Stimulated activated CD4-positive, alpha-beta T cell treated with anti-CD3 and anti-CD28 coated beads, Interleukin-2, amount 100 ng/mL, for 4 hours (primary cell): Measurements from ENCODE around the gene PTEN.

Experiments used
- DNase-seq: peaks from one replicate; pipeline ENCODE4 v3.0.0-alpha.2; 2020; ENCODE audit warnings: low read depth

Gene PTEN

DNA sequence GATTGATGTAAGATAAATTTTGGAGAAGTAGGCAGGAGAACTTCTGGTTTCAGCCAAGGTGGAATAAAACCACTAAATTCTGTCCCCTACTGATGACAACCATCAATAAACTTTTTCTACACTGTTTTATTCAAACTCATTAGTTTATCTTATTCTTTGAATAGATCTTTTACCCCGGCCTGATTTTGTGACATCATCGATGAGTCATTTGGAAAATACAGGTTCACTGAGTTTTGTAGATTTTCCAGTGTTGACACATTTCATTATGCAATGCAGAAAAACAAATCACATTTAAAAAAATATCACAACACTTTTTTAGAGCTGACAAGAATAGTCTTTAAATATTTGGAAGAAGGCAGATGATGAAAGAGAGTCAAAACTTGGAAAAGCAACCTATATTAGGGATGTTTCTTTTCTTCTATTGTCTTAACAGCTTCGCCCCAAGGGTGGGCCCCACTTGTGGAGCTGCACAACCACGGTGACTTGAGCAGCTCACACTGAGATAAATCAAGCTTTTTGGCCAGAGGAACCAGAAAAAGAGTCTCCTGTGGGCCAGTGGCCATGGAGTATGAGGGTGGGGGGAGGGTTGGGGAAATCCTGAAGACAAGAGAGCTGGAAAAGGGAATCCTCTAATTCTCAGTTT lies 112.8 kb downstream of the PTEN start:
- DNase-seq: peak; percentile 15

DNA sequence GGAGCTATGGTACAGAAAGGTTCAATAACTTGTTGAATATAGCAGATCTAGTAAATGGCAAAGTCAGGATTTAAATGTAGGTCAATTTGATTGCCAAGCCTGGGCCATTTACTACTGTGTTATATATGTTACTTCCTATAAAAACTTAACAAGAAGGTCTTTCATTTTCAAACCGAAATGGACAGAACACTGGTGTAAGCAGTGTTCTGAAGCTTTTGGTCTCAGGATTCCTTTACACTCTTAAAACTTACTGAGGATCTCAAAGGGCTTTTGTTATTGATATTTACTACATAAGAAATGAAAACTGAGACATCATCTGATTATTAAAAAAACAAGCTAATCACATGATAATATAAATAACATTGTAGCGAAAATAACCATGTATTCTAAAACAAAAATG lies 114.7 kb downstream of the PTEN start:
- no peak for DNase-seq

DNA sequence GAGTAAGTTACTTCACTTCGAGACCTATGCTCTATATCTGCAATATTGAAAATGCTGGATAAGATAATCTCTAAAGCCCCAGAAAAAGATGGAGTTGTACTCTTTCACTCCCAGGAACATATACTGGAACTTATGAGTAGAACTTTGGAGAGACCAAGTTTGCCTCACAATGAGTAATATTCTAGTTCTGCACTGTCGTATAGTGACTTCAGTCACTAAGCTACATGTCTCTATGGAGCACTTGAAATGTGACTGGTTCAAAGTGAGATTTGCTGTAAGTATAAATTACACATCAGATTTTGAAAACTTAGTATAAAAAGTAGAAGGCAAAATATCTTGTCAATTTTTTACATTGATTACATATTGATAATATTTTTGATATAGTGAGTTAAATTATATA lies 116.4 kb downstream of the PTEN start:
- DNase-seq: no peak

DNA sequence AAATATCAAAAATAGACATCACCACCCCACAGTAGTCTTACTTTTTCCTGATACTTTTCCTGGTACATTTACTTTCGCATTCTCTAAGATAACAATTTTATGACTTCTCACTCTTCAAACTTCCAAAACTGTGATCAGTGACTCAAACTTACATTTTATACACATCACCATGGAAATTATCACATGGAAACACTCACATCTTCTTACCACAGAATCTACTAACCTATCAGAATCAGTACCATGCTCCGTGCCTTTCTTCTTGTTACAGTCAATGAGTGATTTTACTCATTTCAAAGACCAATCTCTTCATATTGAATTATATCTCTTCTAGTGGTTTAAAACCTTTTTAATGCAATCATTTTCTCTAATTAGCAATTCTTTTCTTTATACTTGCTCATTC lies 120.3 kb downstream of the PTEN start:
- DNase-seq: no peak

DNA sequence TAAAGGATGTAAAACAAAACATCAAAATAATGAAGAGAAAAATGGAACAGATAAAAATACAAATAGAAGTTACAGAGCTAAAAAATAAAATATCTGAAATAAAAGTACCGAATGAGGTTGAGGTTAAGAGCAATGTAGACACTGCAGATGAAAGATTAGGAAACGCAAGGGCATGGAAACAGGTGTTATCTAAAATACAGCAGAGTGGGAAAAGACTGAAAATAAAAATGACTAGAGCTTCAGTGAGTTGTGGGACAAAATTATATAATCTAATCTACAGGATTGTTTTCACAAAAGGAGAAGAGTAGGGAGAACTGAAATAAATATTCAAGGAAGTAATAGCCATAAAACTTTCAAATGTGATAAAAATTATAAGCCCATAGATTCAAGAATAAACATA lies 123.8 kb downstream of the PTEN start:
- DNase-seq: no peak

DNA sequence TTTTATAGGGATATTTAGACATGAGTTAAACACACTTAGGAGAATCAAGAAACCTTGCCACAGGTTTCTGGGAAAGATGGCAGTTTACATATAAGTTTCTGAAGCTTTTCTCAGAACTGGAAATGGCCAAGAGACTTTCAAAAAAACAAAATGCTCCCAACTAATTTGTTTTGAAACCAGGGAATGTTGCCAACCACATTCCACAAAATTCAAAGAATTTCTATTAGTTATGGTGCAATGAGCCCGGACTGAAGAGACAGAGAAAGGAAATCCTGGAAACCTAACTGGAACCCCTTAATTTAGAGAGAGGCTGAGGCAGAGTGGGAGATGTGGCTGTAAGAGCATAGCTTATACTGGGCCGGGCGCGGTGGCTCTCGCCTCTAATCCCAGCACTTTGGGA lies 128.5 kb downstream of the PTEN start:
- no peak for DNase-seq

DNA sequence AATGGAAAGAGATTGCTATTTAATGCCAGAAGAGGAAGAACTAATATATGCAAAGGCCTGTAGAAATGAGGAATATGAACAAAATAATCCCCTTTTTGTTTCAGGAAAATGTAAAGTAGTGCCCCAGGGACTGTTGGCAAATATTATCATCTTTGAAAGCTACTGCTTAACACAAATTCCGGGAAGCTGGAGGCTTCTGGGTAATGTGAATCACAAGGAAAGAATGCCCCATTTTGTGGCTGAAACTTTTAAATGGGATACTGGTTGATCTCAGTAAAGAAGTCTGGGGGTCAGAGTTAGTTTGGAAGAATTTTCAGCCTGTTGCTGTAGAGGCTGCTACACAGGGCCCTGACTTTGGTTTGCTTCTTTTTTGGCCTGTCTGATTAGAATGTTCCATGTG lies 141.0 kb downstream of the PTEN start:
- DNase-seq: no peak

DNA sequence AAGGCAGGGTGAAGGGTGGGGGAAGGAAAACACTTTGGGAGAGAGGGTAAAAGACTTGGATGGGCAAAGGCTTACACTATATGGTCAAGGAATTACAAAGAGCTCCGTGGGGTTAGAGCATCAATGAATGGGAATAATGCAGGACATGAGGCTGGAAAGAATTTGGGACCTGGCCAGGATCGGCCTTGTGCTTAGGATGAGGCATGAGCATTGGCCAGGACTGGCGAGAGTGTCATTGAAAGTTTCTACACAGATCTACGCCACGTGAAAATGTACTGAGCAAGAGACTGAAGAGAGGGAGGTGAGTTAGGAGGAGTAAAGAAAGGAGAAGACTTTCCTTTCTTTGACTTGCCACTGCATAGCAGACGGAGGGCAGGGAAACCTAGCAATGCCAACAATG lies 142.8 kb downstream of the PTEN start:
- no peak for DNase-seq

DNA sequence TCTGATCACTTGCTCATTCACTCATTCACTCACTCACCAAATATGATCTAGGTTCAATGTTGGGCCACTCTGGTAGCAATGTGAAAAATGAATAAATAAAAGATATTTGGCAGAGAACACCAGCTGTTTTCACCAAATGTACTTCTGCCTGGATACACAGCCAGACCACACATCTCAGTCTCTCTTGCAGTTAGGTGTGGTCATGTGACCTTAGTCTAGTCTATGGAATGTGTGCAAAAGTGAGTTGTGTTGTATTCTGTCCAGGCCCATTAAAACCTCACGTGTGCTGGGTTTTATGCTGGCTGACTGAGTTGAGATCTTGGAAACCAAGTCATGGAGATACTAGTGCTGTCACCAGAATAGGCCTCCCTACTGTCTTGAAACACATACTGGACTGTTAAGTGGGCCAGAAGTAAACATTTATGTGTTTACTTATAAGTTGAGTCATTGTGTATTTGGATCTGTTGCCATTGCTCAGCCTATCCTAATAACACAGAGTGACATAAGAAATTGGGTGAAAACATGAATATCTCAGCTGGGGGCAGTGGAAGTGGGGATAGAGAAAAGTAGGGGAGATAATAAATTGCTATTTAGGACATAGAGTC lies 145.5 kb downstream of the PTEN start:
- DNase-seq: no peak

DNA sequence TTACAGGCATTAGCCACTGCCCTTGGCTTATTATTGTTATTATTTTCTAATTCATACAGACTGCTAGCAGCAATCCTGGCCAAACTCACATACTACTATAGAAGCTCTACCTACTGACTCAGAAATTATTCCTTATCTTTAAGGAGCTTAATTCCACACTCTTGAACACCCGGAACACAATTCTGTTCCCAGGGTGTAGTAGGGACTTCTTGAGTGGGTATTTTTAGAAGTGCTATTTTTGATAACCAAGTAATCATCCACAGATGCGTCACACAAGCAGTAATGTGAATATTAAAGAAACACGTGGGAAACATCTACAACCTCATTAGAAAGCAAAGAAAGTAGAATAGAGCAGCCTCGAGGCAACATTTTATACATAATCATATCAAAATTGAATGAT lies 149.2 kb downstream of the PTEN start:
- DNase-seq: no peak

DNA sequence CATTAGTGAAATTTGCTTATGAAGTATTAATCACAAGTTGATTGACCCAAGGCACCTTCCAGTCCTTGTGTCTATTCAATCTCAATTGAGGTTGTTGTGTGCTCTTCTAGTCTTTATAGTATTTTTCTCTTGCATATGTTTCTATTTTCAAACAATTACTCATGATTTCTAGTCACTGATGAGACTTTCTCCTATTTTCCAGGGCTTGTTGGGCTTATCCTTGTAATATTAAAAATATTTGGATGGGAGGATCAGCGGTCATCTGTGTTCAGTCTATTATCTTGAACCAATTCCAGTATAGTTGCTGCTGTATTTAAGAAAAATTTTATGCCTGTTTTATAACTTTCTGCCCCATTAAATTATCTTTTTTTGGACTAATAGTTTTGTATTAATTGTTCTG lies 154.4 kb downstream of the PTEN start:
- no peak for DNase-seq

DNA sequence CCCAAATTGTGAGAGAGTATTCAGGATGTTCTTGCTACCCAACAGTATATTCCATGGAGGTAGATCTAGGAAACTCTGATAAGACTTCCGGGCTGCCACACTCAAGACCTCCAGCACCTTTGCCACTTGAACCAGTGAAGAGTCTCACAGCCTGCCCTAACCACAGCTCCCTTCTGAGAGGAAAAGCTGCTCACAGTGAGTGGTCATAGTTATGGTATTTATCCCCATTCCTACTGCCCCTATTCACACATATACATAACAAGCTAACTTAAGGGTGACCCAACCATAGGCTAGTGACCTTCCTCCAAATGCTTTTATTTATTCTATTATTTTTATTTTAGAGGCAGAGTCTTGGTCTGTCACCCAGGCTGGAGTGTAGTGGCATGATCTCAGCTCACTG lies 156.3 kb downstream of the PTEN start:
- DNase-seq: no peak
